MCF 10A (cell line): Measurements from ENCODE around the gene GEMIN7. TPM values are rescaled to one million over a fixed set of nuclear protein-coding genes. Genes with fewer than 3 reads are reported as not detected.

Experiments used
- BruUV-seq: library from RNA; stranded (reverse); fragments of 400-500 nt; replicated peaks from 2 replicates; lab custom pipeline; 2021; lab: Mats Ljungman, UMichigan
- CTCF ChIA-PET: fragments of 300-600 bp; sonication (Branson Sonifier 250); formaldehyde crosslinking; extraction: SDS; loops from one replicate; lab custom pipeline; 2021; ENCODE audit warnings: antibody characterized with exemption, inconsistent platforms; lab: Yijun Ruan, JAX
- POLR2A ChIA-PET: fragments of 300-600, 350-650 bp; sonication (Branson Sonifier 250); formaldehyde crosslinking; extraction: SDS; loops from one replicate; lab custom pipeline; 2020; ENCODE audit warnings: antibody characterized with exemption, inconsistent platforms; lab: Yijun Ruan, JAX
- DNase-seq: peaks from one replicate; pipeline ENCODE4 v3.0.0-alpha.2; 2018; ENCODE audit not compliant: unreplicated experiment
- H3K27ac Mint-ChIP-seq: one replicate; pipeline ENCODE4 v1.8.0; 2022; ENCODE audit warnings: mild to moderate bottlenecking, low read depth, mixed read lengths; ENCODE audit not compliant: unreplicated experiment
- H3K27me3 Mint-ChIP-seq: one replicate; pipeline ENCODE4 v1.8.0; 2022; ENCODE audit warnings: mixed read lengths; ENCODE audit not compliant: insufficient read depth, unreplicated experiment
- H3K36me3 Mint-ChIP-seq: one replicate; pipeline ENCODE4 v1.8.0; 2022; ENCODE audit warnings: mild to moderate bottlenecking, moderate library complexity, mixed read lengths; ENCODE audit not compliant: insufficient read depth, unreplicated experiment
- H3K4me1 Mint-ChIP-seq: one replicate; pipeline ENCODE4 v1.8.0; 2022; ENCODE audit warnings: mixed read lengths; ENCODE audit not compliant: insufficient read depth, unreplicated experiment
- H3K4me3 Mint-ChIP-seq: one replicate; pipeline ENCODE4 v1.8.0; 2022; ENCODE audit warnings: mild to moderate bottlenecking, moderate library complexity, mixed read lengths; ENCODE audit not compliant: unreplicated experiment
- H3K9me3 Mint-ChIP-seq: one replicate; pipeline ENCODE4 v1.8.0; 2022; ENCODE audit warnings: mixed read lengths; ENCODE audit not compliant: unreplicated experiment
- CTCF ChIP-seq: fragments of 200-600 bp; IDR thresholded peaks from one replicate; pipeline ENCODE4 v1.8.0; 2022; ENCODE audit warnings: antibody characterized with exemption, mild to moderate bottlenecking; ENCODE audit not compliant: unreplicated experiment
- intact Hi-C: fragments of 100-400 bp; cut with micrococcal nuclease; formaldehyde crosslinking; loops from 2 replicates; pipeline ENCODE4 v1.14.1; 2022
- total RNA-seq: library from RNA; stranded (reverse); gene quantifications from 2 replicates; pipeline ENCODE4 v1.2.3, GENCODE V29; 2022

GEMIN7 gene
- total RNA-seq, 1 experiment from 2014 or later, result 21.0 TPM

GRCh38 chr19:45114116-45114515 lies 35.1 kb downstream of the GEMIN7 start:
- TF ChIP-seq CTCF, result no peak

GRCh38 chr19:45115809-45116615 lies 37.0 kb downstream of the GEMIN7 start:
- Mint-ChIP-seq H3K4me3 (no peak overlapping the region), H3K36me3 (no peaks in the 10 kb centered on the region), H3K4me1 (no peaks in the 10 kb centered on the region), H3K27ac (no peak overlapping the region), H3K27me3 (no peaks in the 10 kb centered on the region), H3K9me3 (no peaks in the 10 kb centered on the region)
- DNase-seq, result no peak
- intact Hi-C loops, result no loop called here
- no peak for TF ChIP-seq CTCF
- POLR2A ChIA-PET, result no interaction called here
- CTCF ChIA-PET, result interaction anchor here (0.6 to 1.1 kb wide), 2 partner anchors 71 to 228 kb away, joined by 3 to 4 read pairs; no protein-coding TSS in a partner anchor
- no TSS peak for BruUV-seq

More at GRCh38 chr19:45114116-45114515, 35.1 kb downstream of the GEMIN7 start:
- Mint-ChIP-seq H3K9me3 (no peaks in the 10 kb centered on the region), H3K27ac (no peak overlapping the region), H3K4me1 (no peaks in the 10 kb centered on the region), H3K4me3 (no peak overlapping the region), H3K27me3 (no peaks in the 10 kb centered on the region), H3K36me3 (no peaks in the 10 kb centered on the region)
- ChIA-PET POLR2A (interaction anchor here (0.8 kb wide), 1 partner anchor 22 kb away, joined by 3 read pairs; no protein-coding TSS in a partner anchor), CTCF (interaction anchor here (1.0 kb wide), 1 partner anchor 26 kb away, joined by 3 read pairs; no protein-coding TSS in a partner anchor)
- BruUV-seq, result no TSS peak
- DNase-seq, result no peak
- intact Hi-C loops, result no loop called here

DNA sequence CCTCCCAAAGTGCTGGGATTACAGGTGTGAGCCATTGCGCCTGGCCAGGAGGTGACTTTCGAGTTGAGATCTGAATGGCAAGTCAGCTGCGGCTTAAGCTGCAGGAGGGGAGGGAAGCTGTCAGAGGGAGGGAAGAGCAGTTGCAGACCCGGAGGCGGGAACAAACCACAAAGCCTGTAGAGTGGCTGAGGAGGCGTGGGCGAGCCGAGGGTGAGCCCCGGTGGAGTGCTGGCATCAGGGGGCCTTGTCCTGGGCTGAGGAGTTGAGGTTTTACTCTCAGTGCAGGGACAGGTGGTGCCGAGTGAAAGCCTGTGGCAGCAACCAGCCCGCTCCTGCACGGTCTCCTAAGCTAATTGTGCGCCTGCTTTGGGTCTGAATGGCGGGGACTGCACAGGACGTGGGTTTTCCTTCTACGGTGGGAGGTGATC lies 38.1 kb downstream of the GEMIN7 start:
- intact Hi-C loops, result no loop called here
- Mint-ChIP-seq H3K4me1 (no peaks in the 10 kb centered on the region), H3K27me3 (no peaks in the 10 kb centered on the region), H3K27ac (no peak overlapping the region), H3K36me3 (no peaks in the 10 kb centered on the region), H3K4me3 (no peak overlapping the region), H3K9me3 (no peaks in the 10 kb centered on the region)
- TF ChIP-seq CTCF, result no peak
- CTCF ChIA-PET, result no interaction called here
- POLR2A ChIA-PET, result interaction anchor here (0.7 kb wide), 1 partner anchor 180 kb away, joined by 3 read pairs; no protein-coding TSS in a partner anchor
- DNase-seq, result no peak
- BruUV-seq, result no TSS peak

- CTCF ChIA-PET, result no interaction called here
- BruUV-seq, result no TSS peak
Measured at GRCh38 chr19:45117671-45118070, 38.6 kb downstream of the GEMIN7 start.

More at GRCh38 chr19:45117671-45118070, 38.6 kb downstream of the GEMIN7 start:
- Mint-ChIP-seq H3K36me3 (no peaks in the 10 kb centered on the region), H3K27me3 (no peaks in the 10 kb centered on the region), H3K9me3 (no peaks in the 10 kb centered on the region), H3K4me3 (no peak overlapping the region), H3K27ac (no peak overlapping the region), H3K4me1 (no peaks in the 10 kb centered on the region)
- intact Hi-C loops, result no loop called here
- POLR2A ChIA-PET, result interaction anchor here (0.6 to 0.7 kb wide), 2 partner anchors 19 to 179 kb away, joined by 3 read pairs; no protein-coding TSS in a partner anchor
- DNase-seq, result no peak
- TF ChIP-seq CTCF, result no peak
